Measurements from ENCODE around the gene NRGN. TPM values are rescaled to one million over a fixed set of nuclear protein-coding genes. Genes with fewer than 3 reads are reported as not detected.

Gene NRGN
- total and polyA plus RNA-seq, 2 of the 8 experiments (the other 6 are each of a cell fraction or from before 2014, with no cell fraction given), result 0.60 to 1.0 TPM

DNA sequence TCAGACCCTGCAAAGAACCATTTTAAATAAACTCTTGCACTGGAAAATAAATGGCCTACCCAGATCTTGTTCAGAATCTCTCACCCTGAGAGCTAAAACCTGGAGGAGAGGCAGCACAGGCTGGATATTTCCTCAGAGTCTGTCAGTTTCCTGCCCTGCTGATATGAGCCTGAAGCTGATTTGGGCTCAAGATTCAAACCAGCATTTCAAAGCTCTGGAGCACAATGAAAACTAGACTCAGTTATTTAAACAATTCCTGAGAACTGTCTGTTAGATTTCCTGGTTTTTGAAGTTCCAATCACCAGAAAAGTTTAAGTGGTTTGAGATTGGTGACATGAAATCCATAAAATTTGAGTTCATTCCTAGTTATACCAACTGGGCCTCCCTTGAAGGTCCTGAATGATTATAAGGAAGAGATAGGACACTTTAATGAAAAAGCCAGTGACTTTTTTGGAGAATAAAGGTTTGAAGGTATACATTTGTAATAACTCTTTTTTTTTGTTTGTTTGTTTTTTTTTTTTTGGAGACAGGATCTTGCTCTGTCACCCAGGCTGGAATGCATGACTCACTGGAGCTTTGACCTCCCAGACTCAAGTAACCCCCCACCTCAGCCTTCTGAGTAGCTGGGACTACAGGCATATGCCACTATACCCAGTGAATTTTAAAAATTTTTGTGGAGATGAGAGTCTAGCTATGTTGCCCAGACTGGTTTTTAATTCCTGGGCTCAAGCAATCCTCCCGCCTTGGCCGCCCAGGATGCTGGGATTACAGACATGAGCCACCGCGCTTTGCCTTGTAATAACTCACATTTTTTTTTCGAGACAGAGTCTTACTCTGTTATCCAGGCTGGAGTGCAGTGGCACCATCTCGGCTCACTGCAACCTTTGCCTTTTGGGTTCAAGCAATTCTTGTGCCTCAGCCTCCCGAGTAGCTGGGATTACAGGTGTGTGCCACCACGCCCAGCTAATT lies 30.3 kb downstream of the NRGN start (continued):
- TF ChIP-seq, protein P1, sequence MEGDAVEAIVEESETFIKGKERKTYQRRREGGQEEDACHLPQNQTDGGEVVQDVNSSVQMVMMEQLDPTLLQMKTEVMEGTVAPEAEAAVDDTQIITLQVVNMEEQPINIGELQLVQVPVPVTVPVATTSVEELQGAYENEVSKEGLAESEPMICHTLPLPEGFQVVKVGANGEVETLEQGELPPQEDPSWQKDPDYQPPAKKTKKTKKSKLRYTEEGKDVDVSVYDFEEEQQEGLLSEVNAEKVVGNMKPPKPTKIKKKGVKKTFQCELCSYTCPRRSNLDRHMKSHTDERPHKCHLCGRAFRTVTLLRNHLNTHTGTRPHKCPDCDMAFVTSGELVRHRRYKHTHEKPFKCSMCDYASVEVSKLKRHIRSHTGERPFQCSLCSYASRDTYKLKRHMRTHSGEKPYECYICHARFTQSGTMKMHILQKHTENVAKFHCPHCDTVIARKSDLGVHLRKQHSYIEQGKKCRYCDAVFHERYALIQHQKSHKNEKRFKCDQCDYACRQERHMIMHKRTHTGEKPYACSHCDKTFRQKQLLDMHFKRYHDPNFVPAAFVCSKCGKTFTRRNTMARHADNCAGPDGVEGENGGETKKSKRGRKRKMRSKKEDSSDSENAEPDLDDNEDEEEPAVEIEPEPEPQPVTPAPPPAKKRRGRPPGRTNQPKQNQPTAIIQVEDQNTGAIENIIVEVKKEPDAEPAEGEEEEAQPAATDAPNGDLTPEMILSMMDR (IDR thresholded peaks at IDR 0.05; ENCODE audit: control extremely low read depth in 1 of 3, insufficient read depth in 1 of 3, low read depth in 1 of 3, low read length in 3 of 3), result no peak
- no peak for TF ChIP-seq CHD1 (IDR thresholded peaks at IDR 0.05; ENCODE audit: low read depth, low read length)
- TF ChIP-seq, protein P2, sequence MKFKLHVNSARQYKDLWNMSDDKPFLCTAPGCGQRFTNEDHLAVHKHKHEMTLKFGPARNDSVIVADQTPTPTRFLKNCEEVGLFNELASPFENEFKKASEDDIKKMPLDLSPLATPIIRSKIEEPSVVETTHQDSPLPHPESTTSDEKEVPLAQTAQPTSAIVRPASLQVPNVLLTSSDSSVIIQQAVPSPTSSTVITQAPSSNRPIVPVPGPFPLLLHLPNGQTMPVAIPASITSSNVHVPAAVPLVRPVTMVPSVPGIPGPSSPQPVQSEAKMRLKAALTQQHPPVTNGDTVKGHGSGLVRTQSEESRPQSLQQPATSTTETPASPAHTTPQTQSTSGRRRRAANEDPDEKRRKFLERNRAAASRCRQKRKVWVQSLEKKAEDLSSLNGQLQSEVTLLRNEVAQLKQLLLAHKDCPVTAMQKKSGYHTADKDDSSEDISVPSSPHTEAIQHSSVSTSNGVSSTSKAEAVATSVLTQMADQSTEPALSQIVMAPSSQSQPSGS (IDR thresholded peaks at IDR 0.05; ENCODE audit: low read length), result no peak
- no peak for TF ChIP-seq TCF12 (IDR thresholded peaks at IDR 0.05; ENCODE audit: low read depth, low read length)
- no peak for TF ChIP-seq ASH2L (IDR thresholded peaks at IDR 0.05; ENCODE audit: low read length)
- TF ChIP-seq SP4 (IDR thresholded peaks at IDR 0.05; ENCODE audit: low read length), result no peak
- TF ChIP-seq TBP (IDR thresholded peaks at IDR 0.05; ENCODE audit: low read depth, low read length), result no peak
- TF ChIP-seq TEAD4 (IDR thresholded peaks at IDR 0.05; ENCODE audit: low read depth, low read length), result no peak
- TF ChIP-seq CHD2 (IDR thresholded peaks at IDR 0.05; ENCODE audit: low read length), result no peak
- no peak for TF ChIP-seq HDAC6 (IDR thresholded peaks at IDR 0.05; ENCODE audit: low read depth, low read length)
- no peak for TF ChIP-seq POLR2A (IDR thresholded peaks at IDR 0.05; ENCODE audit: control extremely low read depth in 1 of 2, low read depth in 2 of 2, low read length in 2 of 2)
